Measurements from ENCODE around the gene GABRB3. TPM values are rescaled to one million over a fixed set of nuclear protein-coding genes. Genes with fewer than 3 reads are reported as not detected.

GABRB3 gene
- polyA plus RNA-seq, 6 donors from 2014 or later = not detected

DNA sequence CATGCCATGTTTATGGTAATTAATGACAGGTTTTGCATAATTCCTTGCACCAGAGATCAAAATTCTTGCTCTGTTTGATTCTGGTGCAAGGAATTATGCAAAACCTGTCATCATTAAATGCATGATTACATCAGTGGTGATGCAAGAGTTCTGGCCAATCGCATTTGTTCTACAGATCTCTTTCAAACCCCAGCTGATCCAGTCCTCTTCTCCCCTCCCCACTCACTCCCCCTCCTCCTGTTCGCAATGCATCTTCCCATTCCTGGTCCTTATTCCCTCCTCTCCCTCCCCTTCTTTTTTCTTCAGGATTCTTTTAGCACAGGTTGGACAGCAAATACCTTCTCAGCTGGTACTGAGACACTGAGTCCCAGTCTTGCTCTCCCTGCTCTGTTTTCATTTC, 82.1 kb downstream of the GABRB3 start:
- Mint-ChIP-seq H3K27me3 (no peaks in the 10 kb centered on the region), H3K4me1 (no peaks in the 10 kb centered on the region), H3K36me3 (no peaks in the 10 kb centered on the region), H3K9me3 (peaks cover 11 to 27% (median 17%) of the 10 kb centered on the region in 7 donors), H3K27ac (no peak overlapping the region), H3K4me3 (no peak overlapping the region)
- ATAC-seq (ENCODE audit: low read depth in 2 of 2) (no peak), DNase-seq (no peak)

DNA sequence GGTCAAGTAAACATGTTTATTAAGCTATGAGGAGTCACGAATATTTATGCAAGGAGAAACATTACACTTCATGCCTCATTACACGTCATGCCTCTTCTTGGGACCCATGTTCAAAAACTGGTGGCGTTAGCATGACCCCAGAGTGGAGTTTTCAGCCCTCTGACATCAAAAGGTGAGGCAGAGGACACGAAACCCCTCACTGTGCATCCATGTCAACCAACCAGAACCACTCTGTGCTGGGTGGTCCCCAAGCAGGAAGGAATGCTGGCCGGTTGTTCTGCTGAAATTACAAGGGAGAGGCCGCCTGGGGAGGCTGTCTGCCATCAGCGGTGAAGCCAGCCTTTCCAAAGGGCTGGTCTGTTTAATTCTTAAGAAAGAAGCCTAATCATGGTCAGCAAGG, 83.4 kb downstream of the GABRB3 start:
- H3K27ac Mint-ChIP-seq = no peak overlapping the region
- H3K9me3 Mint-ChIP-seq = peaks cover 7 to 18% (median 13%) of the 10 kb centered on the region in 7 donors
- DNase-seq (no peak), ATAC-seq (ENCODE audit: low read depth in 2 of 2) (no peak)
- no peaks in the 10 kb centered on the region for H3K36me3 Mint-ChIP-seq
- H3K4me3 Mint-ChIP-seq = no peak overlapping the region
- no peaks in the 10 kb centered on the region for H3K4me1 Mint-ChIP-seq
- H3K27me3 Mint-ChIP-seq = no peaks in the 10 kb centered on the region

DNA sequence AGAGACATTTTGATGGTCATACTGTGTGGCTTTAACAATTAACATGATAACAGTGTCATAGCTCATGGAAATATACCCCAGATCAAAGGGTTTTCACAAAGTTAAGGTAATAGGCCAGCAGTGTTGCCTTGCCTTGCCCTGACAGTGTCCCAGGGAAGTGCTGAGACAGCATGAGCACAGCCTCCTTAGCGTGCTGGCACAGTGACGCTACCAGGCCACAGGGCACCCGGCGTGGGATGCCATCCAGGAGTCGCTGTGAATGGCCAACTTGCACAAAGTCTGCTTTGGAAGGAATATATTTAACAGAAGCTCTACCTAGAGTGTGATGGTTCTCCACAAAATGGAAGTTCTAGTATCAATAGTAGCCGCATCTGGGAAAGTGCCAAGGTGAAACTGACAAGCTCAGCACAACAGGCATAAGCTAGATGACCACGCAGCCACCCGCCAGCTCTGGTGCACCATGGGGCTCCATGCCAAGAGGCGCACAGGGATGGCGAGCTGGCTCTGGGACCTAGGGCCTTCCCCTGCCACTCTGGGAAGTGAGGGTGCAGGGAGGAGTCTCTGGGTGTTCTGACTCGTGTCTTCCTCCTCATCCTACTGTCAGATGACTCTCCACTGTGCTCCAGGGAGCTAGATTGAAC, 86.2 kb downstream of the GABRB3 start:
- no peak for ATAC-seq (ENCODE audit: low read depth in 2 of 2)

DNA sequence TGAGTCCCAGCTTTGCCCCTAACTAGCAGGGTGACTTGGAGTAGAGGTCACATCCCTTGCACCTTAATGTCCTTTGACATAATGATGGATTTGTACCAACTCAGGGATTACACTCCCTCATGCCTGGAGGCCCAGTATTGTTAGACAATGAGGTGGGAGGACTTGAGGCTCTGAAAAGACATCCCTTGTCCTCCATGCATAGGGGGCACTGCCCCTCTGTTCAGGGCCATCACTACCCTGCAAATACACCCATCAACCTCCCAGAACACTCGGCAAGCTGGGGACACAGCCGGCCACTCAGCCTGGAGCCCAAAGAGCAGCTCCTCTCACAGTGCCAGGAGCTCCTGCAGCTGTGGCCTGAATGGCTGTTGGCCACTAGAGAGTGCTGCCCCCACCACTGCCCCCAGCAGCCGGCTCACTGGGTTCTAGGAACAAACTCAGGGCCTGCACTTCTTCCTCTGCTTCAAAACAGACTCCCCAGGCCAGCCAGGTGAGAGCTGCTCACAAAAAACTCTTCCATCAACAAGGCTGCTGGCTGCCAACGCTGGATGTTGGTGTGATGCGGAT, 90.2 kb downstream of the GABRB3 start:
- H3K9me3 Mint-ChIP-seq = peaks cover 0 to 23% (median 8%) of the 10 kb centered on the region in 7 donors
- no peaks in the 10 kb centered on the region for H3K36me3 Mint-ChIP-seq
- H3K27me3 Mint-ChIP-seq = no peaks in the 10 kb centered on the region
- no peak overlapping the region for H3K4me3 Mint-ChIP-seq
- DNase-seq = no peak
- no peaks in the 10 kb centered on the region for H3K4me1 Mint-ChIP-seq
- no peak for ATAC-seq (ENCODE audit: low read depth in 2 of 2)
- no peak overlapping the region for H3K27ac Mint-ChIP-seq

More for the DNA sequence above, 86.2 kb downstream of the GABRB3 start:
- Mint-ChIP-seq H3K27me3 (no peaks in the 10 kb centered on the region), H3K9me3 (peaks cover 0 to 22% (median 11%) of the 10 kb centered on the region in 7 donors), H3K4me3 (no peak overlapping the region), H3K36me3 (no peaks in the 10 kb centered on the region), H3K4me1 (no peaks in the 10 kb centered on the region), H3K27ac (no peak overlapping the region)
- no peak for DNase-seq

DNA sequence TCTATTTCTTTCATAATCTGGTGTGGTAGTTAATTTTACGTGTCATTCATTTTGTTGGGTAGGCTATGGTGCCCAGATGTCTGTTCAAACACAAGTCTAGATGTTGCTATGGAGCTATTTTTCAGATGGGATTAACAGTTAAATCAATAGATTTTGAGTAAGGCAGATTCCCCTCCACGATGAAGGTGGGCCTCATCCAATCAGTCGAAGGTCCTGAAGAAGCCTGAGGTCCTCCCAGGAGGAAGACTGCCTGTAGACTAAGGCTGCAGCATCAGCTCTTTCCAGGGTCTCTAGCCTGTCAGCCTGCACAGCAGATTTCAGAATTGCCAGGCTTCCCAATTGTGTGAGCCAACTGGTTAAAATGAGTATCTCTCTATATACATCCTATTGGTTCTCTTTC, 92.9 kb downstream of the GABRB3 start:
- DNase-seq = no peak
- Mint-ChIP-seq H3K4me1 (no peaks in the 10 kb centered on the region), H3K4me3 (no peak overlapping the region), H3K9me3 (peaks cover 0 to 19% (median 7%) of the 10 kb centered on the region in 7 donors), H3K27ac (no peak overlapping the region), H3K27me3 (no peaks in the 10 kb centered on the region), H3K36me3 (no peaks in the 10 kb centered on the region)
- no peak for ATAC-seq (ENCODE audit: low read depth in 2 of 2)

DNA sequence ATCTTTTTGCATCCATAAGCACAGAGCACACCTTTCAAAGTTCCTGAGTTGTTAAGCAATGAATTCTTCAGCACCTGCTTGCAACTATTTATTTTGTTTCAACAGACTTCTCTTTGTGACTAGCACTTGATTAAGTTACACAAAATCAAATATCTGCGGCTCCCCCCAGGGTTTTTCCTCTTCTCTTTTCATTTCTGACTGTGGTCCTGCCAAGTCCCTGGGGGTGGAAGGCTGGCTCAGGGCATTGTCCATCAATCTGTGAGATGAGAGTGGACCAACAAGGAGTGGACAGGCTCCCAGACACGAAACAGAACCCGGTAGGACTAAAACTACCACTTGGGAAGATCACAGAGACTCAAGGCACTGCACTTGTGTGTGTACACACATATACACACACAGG, 96.8 kb downstream of the GABRB3 start:
- peaks cover 3 to 12% (median 6%) of the 10 kb centered on the region in 7 donors for H3K9me3 Mint-ChIP-seq
- no peaks in the 10 kb centered on the region for H3K4me1 Mint-ChIP-seq
- no peak overlapping the region for H3K4me3 Mint-ChIP-seq
- no peak overlapping the region for H3K27ac Mint-ChIP-seq
- no peaks in the 10 kb centered on the region for H3K27me3 Mint-ChIP-seq
- DNase-seq = no peak
- ATAC-seq (ENCODE audit: low read depth in 2 of 2) = no peak
- H3K36me3 Mint-ChIP-seq = no peaks in the 10 kb centered on the region

DNA sequence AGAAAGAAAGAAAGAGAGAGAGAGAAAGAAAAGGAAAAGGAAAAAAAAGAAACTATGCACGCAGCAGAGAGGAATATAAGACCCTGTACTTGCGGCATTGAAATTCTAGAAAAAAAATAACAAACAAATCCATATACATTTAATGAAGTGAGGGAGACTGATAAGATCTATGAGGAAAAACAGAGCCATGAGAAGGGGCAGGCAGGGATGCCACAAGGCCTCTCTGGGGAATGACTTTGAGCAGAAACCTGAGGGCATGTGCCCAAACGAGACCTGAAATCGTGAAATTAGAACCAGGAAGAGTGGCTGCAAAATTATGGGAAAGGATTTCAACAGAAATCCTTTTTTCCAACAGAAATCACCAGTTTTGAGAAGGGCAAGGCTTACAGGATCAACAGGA, 98.4 kb downstream of the GABRB3 start:
- Mint-ChIP-seq H3K27me3 (no peaks in the 10 kb centered on the region), H3K4me3 (no peak overlapping the region), H3K27ac (peak overlapping the region in 1 of 6 donors; percentile 64), H3K4me1 (no peaks in the 10 kb centered on the region), H3K36me3 (no peaks in the 10 kb centered on the region), H3K9me3 (peaks cover 6 to 9% (median 8%) of the 10 kb centered on the region in 7 donors)
- ATAC-seq (ENCODE audit: low read depth in 2 of 2) (no peak), DNase-seq (no peak)

DNA sequence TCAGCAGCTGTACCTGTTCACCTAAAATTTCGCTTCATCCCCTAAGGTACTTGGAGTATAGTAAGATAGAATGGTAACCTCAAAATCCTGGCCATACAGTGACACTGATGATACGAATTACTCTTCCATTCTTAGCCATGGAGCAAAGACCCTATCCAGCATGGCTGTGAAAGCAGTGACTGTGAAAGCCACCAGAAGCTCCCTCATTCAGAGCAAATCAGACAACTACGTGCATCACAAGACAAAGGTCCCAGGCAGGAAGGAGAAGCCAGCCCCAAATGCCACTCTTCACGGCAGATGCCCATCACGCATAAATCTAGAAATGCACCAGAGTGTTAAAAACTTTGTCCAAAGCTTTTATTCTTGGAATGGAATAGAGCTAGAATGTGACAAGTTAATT, 99.4 kb downstream of the GABRB3 start:
- no peak overlapping the region for H3K4me3 Mint-ChIP-seq
- peak overlapping the region in 1 of 6 donors; percentile 12 for H3K27ac Mint-ChIP-seq
- H3K36me3 Mint-ChIP-seq = no peaks in the 10 kb centered on the region
- ATAC-seq (ENCODE audit: low read depth in 2 of 2) (no peak), DNase-seq (no peak)
- no peaks in the 10 kb centered on the region for H3K27me3 Mint-ChIP-seq
- H3K4me1 Mint-ChIP-seq = no peaks in the 10 kb centered on the region
- peaks cover 6 to 14% (median 9%) of the 10 kb centered on the region in 7 donors for H3K9me3 Mint-ChIP-seq

DNA sequence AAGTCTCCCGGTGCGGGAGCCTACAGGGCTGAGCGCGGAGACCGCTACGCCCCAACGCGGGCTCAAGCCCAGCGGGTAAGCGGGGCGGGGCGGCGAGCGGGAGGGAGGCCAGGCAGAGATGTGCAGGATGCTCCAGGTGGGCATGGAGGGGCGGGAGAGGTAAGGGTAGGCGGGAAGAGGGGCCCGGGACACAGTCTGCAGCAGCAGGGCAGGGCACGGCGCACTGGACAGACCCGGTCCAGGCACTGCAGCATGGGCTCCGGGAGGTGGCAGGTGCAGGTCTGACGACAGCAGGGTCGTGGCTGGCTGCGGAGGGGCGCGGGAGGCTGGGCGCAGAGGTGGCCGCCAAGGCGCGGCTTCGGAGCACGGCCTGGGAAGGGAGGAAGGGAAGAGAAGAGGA, 102.8 kb downstream of the GABRB3 start:
- Mint-ChIP-seq H3K27me3 (no peaks in the 10 kb centered on the region), H3K27ac (no peak overlapping the region), H3K9me3 (peaks cover 6 to 16% (median 11%) of the 10 kb centered on the region in 7 donors), H3K4me1 (no peaks in the 10 kb centered on the region), H3K36me3 (no peaks in the 10 kb centered on the region), H3K4me3 (no peak overlapping the region)
- DNase-seq = no peak
- ATAC-seq (ENCODE audit: low read depth in 2 of 2) = no peak

DNA sequence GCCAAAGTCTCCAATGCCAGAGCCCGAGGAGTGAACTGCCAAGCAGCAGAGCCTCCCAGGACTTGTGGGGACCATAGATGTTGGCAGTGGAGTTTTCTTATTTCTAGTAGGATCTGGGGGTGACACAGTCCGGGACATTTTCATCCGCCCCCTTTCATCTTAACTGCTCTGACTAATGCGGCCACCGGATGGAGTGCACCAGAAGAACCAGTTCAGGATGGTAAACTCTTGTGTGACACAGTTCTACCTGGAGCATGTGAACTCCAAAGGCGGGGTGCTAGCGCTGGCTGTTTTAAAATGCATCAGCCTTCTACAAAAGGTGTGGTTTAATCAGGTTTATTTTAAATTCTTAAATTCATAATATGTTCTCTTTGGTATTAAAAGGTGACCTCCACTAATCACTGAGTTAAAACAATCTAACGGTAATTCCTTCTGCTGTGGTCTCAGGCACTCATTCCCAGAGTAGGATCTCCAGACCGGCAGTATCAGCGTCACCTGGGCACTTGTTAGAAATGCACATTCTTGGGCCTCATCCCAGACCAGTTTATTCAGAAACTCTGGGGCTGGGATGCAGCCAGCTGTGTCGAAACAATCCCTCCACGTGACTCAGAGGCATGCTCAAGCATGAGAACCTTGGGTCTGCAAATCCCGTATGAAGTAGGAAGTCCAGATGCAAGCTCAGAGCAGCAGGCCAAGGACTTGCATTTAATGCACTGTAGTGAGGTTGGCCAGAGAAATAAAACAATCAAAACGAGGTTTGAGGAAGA, 105.5 kb downstream of the GABRB3 start:
- no peaks in the 10 kb centered on the region for H3K27me3 Mint-ChIP-seq
- no peaks in the 10 kb centered on the region for H3K4me1 Mint-ChIP-seq
- peaks cover 6 to 18% (median 9%) of the 10 kb centered on the region in 7 donors for H3K9me3 Mint-ChIP-seq
- no peak for DNase-seq
- H3K4me3 Mint-ChIP-seq = no peak overlapping the region
- H3K27ac Mint-ChIP-seq = no peak overlapping the region
- no peaks in the 10 kb centered on the region for H3K36me3 Mint-ChIP-seq
- ATAC-seq (ENCODE audit: low read depth in 2 of 2) = no peak

DNA sequence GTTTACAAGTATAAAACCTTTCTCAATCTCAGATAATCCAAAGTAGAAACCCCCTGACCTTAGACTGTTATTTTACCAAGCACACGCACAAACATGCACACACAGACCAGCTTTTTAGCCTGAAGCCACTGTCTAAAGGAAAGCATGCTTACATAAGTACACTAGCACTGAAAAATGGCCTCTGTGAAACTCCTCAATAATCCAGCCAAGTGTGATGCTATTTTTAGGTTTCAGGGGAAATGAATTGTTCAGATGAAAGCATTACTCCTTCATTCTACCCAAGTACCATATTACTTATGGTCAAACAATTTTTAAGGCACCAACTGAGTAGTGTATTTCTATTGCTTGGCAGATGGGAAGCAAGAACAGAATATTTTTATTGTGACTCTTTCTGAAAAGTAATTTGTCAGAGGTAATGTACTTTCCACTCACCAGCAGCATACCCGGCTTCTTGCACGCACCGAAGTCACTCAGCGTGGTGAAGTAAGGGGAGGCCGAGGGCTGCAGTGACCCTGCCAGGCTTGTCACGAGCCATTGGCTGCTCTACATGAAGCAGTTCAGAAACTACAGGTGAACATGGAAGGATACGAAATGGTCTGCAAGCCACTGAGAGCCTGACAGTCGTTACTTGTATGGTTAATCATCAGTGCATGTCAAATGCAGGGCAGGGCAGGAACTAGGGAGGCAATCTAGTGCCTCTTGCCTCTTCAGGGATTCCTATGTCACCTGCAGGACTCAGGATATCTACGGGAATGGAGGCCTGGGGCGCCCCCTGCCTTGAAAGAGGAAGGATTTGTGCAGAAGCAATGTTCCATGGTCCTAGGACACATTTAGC, 106.7 kb downstream of the GABRB3 start:
- H3K4me1 Mint-ChIP-seq = no peaks in the 10 kb centered on the region
- DNase-seq (no peak), ATAC-seq (ENCODE audit: low read depth in 2 of 2) (no peak)
- H3K4me3 Mint-ChIP-seq = no peak overlapping the region
- H3K9me3 Mint-ChIP-seq = peaks cover 6 to 18% (median 9%) of the 10 kb centered on the region in 7 donors
- H3K36me3 Mint-ChIP-seq = no peaks in the 10 kb centered on the region
- H3K27me3 Mint-ChIP-seq = no peaks in the 10 kb centered on the region
- no peak overlapping the region for H3K27ac Mint-ChIP-seq

DNA sequence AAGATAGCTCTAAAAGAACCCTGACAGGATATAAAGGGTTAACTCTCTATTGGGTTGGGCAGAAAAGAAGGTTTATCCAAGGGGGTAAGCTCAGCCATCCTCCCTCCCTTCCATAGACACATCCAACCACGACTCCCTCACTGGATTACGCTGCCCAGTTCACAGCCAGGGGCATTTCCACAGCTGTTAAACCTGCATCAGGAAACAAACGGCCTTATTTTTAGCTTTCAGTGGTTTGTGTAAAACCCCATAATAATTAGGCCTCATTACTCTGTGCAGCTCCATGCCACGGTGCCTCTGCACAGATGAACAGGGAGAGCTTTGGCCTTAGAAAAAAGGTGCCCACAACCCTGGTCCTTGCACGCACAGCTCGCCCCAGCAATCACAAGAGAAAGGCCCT, 110.6 kb downstream of the GABRB3 start:
- Mint-ChIP-seq H3K36me3 (no peaks in the 10 kb centered on the region), H3K9me3 (peaks cover 3 to 13% (median 5%) of the 10 kb centered on the region in 7 donors), H3K4me1 (no peaks in the 10 kb centered on the region), H3K4me3 (no peak overlapping the region), H3K27ac (no peak overlapping the region), H3K27me3 (no peaks in the 10 kb centered on the region)
- DNase-seq (no peak), ATAC-seq (ENCODE audit: low read depth in 2 of 2) (no peak)

DNA sequence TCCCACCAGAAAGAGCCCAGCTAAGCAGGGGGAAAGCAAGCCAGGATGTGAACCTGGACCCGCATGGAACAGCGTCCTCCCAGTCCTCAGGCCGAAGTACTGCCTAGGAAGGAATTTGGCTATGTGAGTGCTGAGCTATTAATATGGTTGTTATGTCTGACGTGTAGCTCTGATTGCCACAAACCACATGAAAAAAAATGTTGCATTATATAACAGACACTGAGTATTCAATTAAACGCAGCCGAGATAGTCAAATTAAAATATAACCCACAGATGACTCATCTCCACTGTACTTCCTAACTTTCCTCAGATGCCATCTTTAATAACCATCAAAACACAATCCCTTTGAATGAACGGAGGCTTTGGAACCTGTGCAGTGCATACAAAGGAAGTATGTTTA, 111.1 kb downstream of the GABRB3 start:
- Mint-ChIP-seq H3K36me3 (no peaks in the 10 kb centered on the region), H3K4me3 (no peak overlapping the region), H3K27me3 (no peaks in the 10 kb centered on the region), H3K4me1 (no peaks in the 10 kb centered on the region), H3K27ac (no peak overlapping the region), H3K9me3 (peaks cover 3 to 13% (median 5%) of the 10 kb centered on the region in 7 donors)
- ATAC-seq (ENCODE audit: low read depth in 2 of 2) (no peak), DNase-seq (no peak)

Data from naive B cell (primary cell).